CD4-positive, alpha-beta T cell treated with Interleukin-2 at 100 ng/mL for 4 hours (primary cell): Measurements from ENCODE around the gene C1QA.
"Not testable (repeated sequence)": the region's sequence is repeated elsewhere in the genome, so short reads cannot be mapped to it uniquely, and the experiment has no call there.

Source experiments
- DNase-seq: peaks from one replicate; pipeline ENCODE4 v3.0.0-alpha.2; 2020; ENCODE audit warnings: low spot score

Gene C1QA

GRCh38 chr1:22673486-22674409, 37.3 kb downstream of the C1QA start:
- no peak for DNase-seq

GRCh38 chr1:22674410-22674749, 38.0 kb downstream of the C1QA start:
- no peak for DNase-seq

- not testable (repeated sequence) for DNase-seq
Observed at GRCh38 chr1:22676151-22676550, 39.7 kb downstream of the C1QA start.

GRCh38 chr1:22676916-22677583, 40.6 kb downstream of the C1QA start:
- DNase-seq = no peak

GRCh38 chr1:22677931-22678896, 41.8 kb downstream of the C1QA start:
- no peak for DNase-seq

- no peak for DNase-seq
Observed at GRCh38 chr1:22680726-22681125, 44.3 kb downstream of the C1QA start.

- DNase-seq = no peak
Observed at GRCh38 chr1:22681556-22682276, 45.3 kb downstream of the C1QA start.

GRCh38 chr1:22683547-22683946, 47.1 kb downstream of the C1QA start:
- no peak for DNase-seq

- no peak for DNase-seq
Observed at GRCh38 chr1:22685591-22686059, 49.2 kb downstream of the C1QA start.

- no peak for DNase-seq
Observed at GRCh38 chr1:22687191-22687590, 50.8 kb downstream of the C1QA start.

- DNase-seq = no peak
Observed at GRCh38 chr1:22688466-22688865, 52.0 kb downstream of the C1QA start.
